WERI-Rb-1 (cell line): ENCODE data around the gene ZNF837.

Experiments used
- DNase-seq: peaks from one replicate; pipeline ENCODE4 v3.0.0-alpha.2; 2020
- H3K27ac ChIP-seq: fragments of 250-450 bp; sonication (Bioruptor Pico); 2 replicates; pipeline ENCODE4 v1.5.1; 2020; ENCODE audit warnings: mild to moderate bottlenecking, moderate library complexity
- H3K27me3 ChIP-seq: fragments of 250-450 bp; sonication (Bioruptor Pico); 2 replicates; pipeline ENCODE4 v1.5.1; 2021; ENCODE audit warnings: mild to moderate bottlenecking, low read depth, moderate library complexity; ENCODE audit not compliant: insufficient read depth, severe bottlenecking
- H3K36me3 ChIP-seq: fragments of 250-450 bp; sonication (Bioruptor Pico); 2 replicates; pipeline ENCODE4 v1.5.1; 2020; ENCODE audit warnings: mild to moderate bottlenecking, moderate library complexity
- H3K4me3 ChIP-seq: 2 replicates; pipeline ENCODE4 v1.5.1; 2011; ENCODE audit warnings: low read depth, mild to moderate bottlenecking, control low read depth, low read length
- H3K9me3 ChIP-seq: fragments of 250-450 bp; sonication (Bioruptor Pico); 2 replicates; pipeline ENCODE4 v1.5.1; 2021; ENCODE audit warnings: mild to moderate bottlenecking, moderate library complexity; ENCODE audit not compliant: severe bottlenecking
- TF ChIP-seq, protein P1 (sequence below): IDR thresholded peaks from 2 replicates; pipeline ENCODE4 v1.5.1; 2011; ENCODE audit warnings: low read depth, mild to moderate bottlenecking, control low read depth, inconsistent platforms, low read length

Gene ZNF837

DNA sequence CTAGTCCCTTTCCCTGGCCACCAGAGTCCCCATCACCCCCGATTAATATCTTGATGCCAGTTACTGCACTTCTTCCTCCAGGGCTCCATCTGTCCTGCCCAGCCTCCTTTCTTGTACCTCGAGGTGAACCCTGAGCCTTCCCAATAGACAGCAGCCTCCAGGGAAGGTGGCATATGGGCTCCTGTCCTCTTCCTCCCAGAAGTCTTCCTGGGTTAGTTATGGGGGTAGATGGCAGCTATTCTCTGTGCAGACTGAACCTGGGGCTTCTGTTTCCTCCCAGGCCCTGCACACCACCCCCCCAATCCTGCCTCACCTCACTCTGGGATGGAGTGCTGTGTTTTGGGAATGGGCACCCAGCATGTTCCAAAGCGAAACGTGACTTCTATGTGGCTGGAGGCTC lies 17.3 kb upstream of the ZNF837 start:
- DNase-seq, result no peak
- H3K27ac ChIP-seq, result no peak overlapping the region
- H3K36me3 ChIP-seq, result peaks cover 24% of the 10 kb centered on the region
- H3K9me3 ChIP-seq, result no peaks in the 10 kb centered on the region
- no peaks in the 10 kb centered on the region for H3K27me3 ChIP-seq
- TF ChIP-seq, protein P1, sequence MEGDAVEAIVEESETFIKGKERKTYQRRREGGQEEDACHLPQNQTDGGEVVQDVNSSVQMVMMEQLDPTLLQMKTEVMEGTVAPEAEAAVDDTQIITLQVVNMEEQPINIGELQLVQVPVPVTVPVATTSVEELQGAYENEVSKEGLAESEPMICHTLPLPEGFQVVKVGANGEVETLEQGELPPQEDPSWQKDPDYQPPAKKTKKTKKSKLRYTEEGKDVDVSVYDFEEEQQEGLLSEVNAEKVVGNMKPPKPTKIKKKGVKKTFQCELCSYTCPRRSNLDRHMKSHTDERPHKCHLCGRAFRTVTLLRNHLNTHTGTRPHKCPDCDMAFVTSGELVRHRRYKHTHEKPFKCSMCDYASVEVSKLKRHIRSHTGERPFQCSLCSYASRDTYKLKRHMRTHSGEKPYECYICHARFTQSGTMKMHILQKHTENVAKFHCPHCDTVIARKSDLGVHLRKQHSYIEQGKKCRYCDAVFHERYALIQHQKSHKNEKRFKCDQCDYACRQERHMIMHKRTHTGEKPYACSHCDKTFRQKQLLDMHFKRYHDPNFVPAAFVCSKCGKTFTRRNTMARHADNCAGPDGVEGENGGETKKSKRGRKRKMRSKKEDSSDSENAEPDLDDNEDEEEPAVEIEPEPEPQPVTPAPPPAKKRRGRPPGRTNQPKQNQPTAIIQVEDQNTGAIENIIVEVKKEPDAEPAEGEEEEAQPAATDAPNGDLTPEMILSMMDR, result no peak
- no peak overlapping the region for H3K4me3 ChIP-seq

DNA sequence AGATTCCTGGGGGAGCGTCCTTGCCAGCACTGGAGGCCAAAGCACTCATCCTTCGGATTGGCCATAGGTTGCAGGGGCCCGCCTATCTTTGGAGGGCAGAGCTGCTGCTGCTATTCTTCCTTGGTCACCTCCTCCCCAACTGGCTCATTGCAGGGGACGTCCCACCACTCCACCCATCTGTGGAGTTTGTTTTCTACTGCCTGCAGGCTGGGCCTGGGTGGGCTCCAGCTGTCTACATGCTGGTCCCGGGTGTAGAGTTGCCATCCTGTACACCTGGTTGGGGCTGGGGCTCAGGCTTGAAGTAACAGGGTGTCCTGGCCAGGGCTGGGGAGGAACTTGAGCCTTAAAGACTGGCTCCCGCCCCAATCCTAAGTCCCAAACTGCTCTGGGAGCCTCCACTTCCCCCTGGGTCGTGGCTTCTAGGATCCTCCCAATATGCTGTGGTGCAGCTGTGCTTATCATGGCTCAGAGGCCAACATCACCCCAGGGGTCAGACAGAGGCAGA lies 16.8 kb upstream of the ZNF837 start:
- TF ChIP-seq, protein P1, result no peak

DNA sequence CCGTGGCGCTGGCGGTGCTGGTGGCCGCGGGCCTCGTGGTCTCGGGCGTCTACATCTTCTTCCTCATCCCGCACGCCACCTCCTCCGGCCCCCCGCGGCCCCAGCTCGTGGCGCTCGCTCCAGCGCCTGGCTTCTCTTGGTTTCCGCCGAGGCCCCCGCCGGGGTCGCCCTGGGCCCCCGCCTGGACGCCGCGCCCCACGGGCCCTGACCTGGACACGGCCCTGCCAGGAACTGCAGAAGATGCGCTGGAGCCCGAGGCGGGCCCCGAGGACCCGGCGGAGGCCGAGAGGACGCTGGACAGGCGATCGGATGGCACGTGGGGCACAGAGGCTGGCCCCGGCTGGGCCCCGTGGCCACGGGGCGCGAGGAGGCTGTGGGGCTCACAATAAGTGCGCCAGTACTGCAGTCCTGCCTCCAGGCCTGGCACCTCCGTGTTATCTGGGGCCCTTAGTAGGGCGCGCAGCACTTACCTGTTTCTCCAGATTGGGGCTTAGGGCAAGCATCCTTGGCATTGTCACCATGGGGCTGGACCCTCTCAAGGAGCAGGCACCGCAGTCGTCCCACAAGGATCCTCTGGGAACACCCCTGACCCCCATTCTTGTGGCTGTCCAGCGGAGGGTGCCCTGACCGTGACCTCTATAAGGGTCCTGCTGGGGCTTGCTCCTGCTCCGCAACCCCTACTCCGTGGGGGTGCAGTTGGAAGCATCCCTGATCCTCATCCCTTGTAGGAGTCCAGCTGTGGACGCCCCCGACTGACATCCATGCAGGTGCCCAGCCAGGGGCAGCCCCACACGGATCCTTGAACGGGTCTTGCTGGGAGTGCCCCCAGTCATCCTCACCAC lies 16.1 kb upstream of the ZNF837 start:
- TF ChIP-seq, protein P1, result no peak
- Histone ChIP-seq H3K27me3 (no peaks in the 10 kb centered on the region), H3K36me3 (peaks cover 36% of the 10 kb centered on the region), H3K9me3 (no peaks in the 10 kb centered on the region), H3K27ac (no peak overlapping the region), H3K4me3 (no peak overlapping the region)
- DNase-seq, result no peak

More for the DNA sequence above, 16.8 kb upstream of the ZNF837 start:
- Histone ChIP-seq H3K27me3 (no peaks in the 10 kb centered on the region), H3K9me3 (no peaks in the 10 kb centered on the region), H3K4me3 (no peak overlapping the region), H3K27ac (no peak overlapping the region), H3K36me3 (peaks cover 29% of the 10 kb centered on the region)
- DNase-seq, result no peak

DNA sequence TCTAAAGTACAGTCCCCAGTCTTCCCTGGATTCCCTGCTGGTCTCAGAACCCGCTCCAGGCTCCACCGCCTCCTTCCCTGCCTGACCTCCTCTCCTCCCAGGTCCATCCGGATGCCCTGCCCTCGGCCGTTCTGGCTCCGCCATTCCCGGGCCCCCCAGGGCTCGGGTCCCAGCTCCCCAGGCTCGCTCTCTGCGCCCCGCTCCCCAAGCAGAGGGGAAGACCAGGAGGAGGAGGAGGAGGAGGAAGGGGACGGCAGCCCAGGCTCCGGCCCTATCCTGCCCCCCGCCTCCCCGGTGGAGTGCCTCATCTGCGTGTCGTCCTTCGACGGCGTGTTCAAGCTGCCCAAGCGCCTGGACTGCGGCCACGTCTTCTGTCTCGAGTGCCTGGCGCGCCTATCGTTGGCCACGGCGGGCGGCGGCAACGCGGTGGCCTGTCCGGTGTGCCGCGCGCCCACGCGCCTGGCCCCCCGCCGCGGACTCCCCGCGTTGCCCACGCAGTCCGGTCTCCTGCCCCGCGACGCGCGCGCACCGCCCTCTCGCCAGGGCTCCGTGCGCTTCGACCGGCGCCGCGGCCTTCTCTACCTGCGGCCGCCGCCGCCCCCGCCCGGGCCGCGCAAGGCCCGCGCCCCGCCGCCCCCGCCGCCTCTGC lies 15.3 kb upstream of the ZNF837 start:
- Histone ChIP-seq H3K36me3 (peaks cover 44% of the 10 kb centered on the region), H3K4me3 (no peak overlapping the region), H3K27ac (no peak overlapping the region), H3K27me3 (no peaks in the 10 kb centered on the region), H3K9me3 (no peaks in the 10 kb centered on the region)
- TF ChIP-seq, protein P1, result no peak
- DNase-seq, result no peak

DNA sequence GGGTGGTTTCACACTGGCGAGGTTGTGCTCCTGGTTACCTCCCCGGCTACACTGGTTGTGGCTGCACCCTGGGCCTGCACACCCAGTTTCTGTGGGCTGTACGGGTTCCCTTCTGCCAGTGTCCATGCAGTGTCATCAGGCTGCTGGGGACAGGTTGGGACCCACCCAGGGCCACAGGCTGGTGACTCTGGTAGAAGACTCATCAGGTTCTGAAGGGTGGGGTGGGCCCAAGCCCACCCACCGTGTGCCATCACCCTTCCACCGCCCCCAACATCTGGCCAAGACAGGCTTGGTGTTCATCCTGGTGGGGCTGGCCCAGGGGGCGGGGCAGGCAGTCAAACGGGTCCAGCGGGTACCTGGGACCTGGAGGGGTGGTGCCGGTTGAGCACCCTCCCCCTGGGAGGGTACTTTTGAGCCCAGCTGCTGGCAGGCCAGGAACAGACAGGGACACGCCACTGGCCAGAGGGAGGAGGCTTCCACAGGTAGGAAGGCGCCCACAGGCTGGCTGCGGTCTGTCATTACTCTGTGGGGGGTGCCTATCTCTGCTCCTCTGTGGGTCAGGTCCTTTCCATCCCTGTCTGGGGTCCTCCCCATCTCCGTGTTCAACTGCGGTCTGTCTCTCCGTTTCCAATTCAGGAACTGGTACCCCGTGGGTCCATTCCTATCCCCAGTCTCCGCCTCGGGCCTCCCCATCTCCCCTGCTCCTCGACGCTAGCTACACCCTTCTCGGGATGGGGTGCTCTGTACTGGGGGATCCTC lies 14.6 kb upstream of the ZNF837 start, which contains the start of gene RNF225:
RNF225 (plus strand) TSS at position 437 of the 759 bp plus-strand sequence. CDS start 434 bp downstream, outside the sequence.
- TF ChIP-seq, protein P1, result no peak
- no peaks in the 10 kb centered on the region for H3K9me3 ChIP-seq
- H3K4me3 ChIP-seq, result no peak within 1 kb of the TSS
- H3K27ac ChIP-seq, result no peak within 1 kb of the TSS
- peaks cover 51% of the 10 kb centered on the region for H3K36me3 ChIP-seq
- DNase-seq, result no peak
- no peaks in the 10 kb centered on the region for H3K27me3 ChIP-seq
